ENCODE results near the gene CFAP100.

DNA sequence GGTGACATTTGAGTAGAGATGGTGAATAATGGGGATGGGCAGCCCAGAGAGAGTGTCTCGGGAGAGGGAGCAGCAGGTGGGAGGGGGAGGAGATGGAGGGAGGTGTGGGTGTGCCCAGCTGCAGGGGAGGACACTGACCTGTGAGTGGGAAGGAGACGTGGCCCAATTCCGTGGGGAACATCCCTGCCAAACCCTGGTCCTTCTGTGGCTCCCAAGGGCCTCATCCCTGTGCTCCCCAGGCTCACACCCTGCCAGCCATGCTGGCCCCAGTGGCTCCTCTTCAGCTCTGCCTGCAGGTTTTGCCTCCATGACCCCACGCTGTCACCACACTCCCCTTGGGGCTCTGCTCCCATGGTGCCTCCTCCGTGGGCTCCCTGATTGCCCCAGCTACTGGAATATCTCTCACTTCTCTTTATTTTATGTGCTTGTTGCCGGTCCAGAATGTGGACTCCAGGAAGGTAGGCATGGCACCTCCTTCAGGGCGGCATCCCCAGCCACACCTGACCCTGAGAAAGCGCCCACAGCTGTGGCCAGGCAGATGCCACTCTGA lies 7.0 kb downstream of the CFAP100 start:
- no peak for TF ChIP-seq SMC3 (IDR thresholded peaks at IDR 0.05; ENCODE audit: low read depth, low read length)
- TF ChIP-seq, protein P1, sequence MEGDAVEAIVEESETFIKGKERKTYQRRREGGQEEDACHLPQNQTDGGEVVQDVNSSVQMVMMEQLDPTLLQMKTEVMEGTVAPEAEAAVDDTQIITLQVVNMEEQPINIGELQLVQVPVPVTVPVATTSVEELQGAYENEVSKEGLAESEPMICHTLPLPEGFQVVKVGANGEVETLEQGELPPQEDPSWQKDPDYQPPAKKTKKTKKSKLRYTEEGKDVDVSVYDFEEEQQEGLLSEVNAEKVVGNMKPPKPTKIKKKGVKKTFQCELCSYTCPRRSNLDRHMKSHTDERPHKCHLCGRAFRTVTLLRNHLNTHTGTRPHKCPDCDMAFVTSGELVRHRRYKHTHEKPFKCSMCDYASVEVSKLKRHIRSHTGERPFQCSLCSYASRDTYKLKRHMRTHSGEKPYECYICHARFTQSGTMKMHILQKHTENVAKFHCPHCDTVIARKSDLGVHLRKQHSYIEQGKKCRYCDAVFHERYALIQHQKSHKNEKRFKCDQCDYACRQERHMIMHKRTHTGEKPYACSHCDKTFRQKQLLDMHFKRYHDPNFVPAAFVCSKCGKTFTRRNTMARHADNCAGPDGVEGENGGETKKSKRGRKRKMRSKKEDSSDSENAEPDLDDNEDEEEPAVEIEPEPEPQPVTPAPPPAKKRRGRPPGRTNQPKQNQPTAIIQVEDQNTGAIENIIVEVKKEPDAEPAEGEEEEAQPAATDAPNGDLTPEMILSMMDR (conservative IDR thresholded peaks at IDR 0.05; ENCODE audit: low read depth, low read length) = no peak
- no peak for TF ChIP-seq POLR2A (IDR thresholded peaks at IDR 0.05; ENCODE audit: low read depth, low read length)
